IMR-90 (cell line): Measurements from ENCODE around the gene ANKRD10. TPM values are rescaled to one million over a fixed set of nuclear protein-coding genes. Genes with fewer than 3 reads are reported as not detected.

Experiments
- ATAC-seq: fragments of 200-7000 bp; cut with Tn5 transposase; 2 replicates; pipeline ENCODE4 v1.9.1; 2020; ENCODE audit warnings: low read depth, mild to moderate bottlenecking, moderate library complexity
- BruUV-seq: library from RNA; stranded (reverse); fragments of 400-500 nt; replicated peaks from 2 replicates; lab custom pipeline; 2021; lab: Mats Ljungman, UMichigan
- CTCF ChIA-PET: fragments of 300-600 bp; formaldehyde crosslinking; extraction: SDS; loops from one replicate; lab custom pipeline; 2021; ENCODE audit warnings: antibody characterized with exemption; lab: Yijun Ruan, JAX
- POLR2A ChIA-PET: fragments of 300-600 bp; sonication (Branson Sonifier 250); formaldehyde crosslinking; loops from one replicate; lab custom pipeline; 2022; ENCODE audit warnings: antibody characterized with exemption; ENCODE audit not compliant: unreplicated experiment; lab: Charles Lee
- DNase-seq: peaks from one replicate; pipeline ENCODE4 v3.0.0; 2013
- H2AFZ ChIP-seq: replicated peaks from 2 replicates; pipeline ENCODE3; 2013; ENCODE audit warnings: low read length, mild to moderate bottlenecking; ENCODE audit not compliant: poor library complexity
- H2AK5ac ChIP-seq: 2 replicates; pipeline ENCODE4 v1.6.1; 2013; ENCODE audit warnings: low read depth, low read length, inconsistent platforms
- H2AK9ac ChIP-seq: replicated peaks from 2 replicates; pipeline ENCODE3; 2013; ENCODE audit warnings: mild to moderate bottlenecking, low read depth, low read length, moderate library complexity; ENCODE audit not compliant: poor library complexity
- H2BK120ac ChIP-seq: 2 replicates; pipeline ENCODE4 v1.6.1; 2013; ENCODE audit warnings: low read depth, low read length, inconsistent platforms
- H2BK15ac ChIP-seq: 3 replicates; pipeline ENCODE4 v1.6.1; 2013; ENCODE audit warnings: low read depth, low read length, inconsistent platforms
- H2BK20ac ChIP-seq: 2 replicates; pipeline ENCODE4 v1.6.1; 2013; ENCODE audit warnings: low read depth, mild to moderate bottlenecking, inconsistent platforms, low read length, moderate library complexity
- H2BK5ac ChIP-seq: 2 replicates; pipeline ENCODE4 v1.6.1; 2013; ENCODE audit warnings: mild to moderate bottlenecking, low read depth, low read length, inconsistent platforms; ENCODE audit not compliant: poor library complexity, severe bottlenecking
- H3K14ac ChIP-seq: replicated peaks from 2 replicates; pipeline ENCODE4 v1.6.1; 2013; ENCODE audit warnings: low read depth, low read length, inconsistent platforms
- H3K18ac ChIP-seq: 2 replicates; pipeline ENCODE4 v1.6.1; 2013; ENCODE audit warnings: low read depth, low read length, control low read depth
- H3K23ac ChIP-seq: 2 replicates; pipeline ENCODE4 v1.6.1; 2013; ENCODE audit warnings: low read depth, low read length, inconsistent platforms
- H3K27ac ChIP-seq: 2 replicates; pipeline ENCODE4 v1.5.1; 2013; ENCODE audit warnings: mild to moderate bottlenecking, control low read depth, low read length; ENCODE audit not compliant: insufficient read depth
- H3K27me3 ChIP-seq: 2 replicates; pipeline ENCODE4 v1.6.1; 2013; ENCODE audit warnings: low read length; ENCODE audit not compliant: control insufficient read depth, insufficient read depth
- H3K36me3 ChIP-seq: 2 replicates; pipeline ENCODE4 v1.6.1; 2013; ENCODE audit warnings: low read length, mixed read lengths; ENCODE audit not compliant: control insufficient read depth, insufficient read depth
- H3K4ac ChIP-seq: 2 replicates; pipeline ENCODE4 v1.6.1; 2013; ENCODE audit warnings: low read depth, low read length, inconsistent platforms
- H3K4me1 ChIP-seq: 2 replicates; pipeline ENCODE4 v1.6.1; 2013; ENCODE audit warnings: low read length, mixed read lengths; ENCODE audit not compliant: control insufficient read depth, insufficient read depth
- H3K4me2 ChIP-seq: 2 replicates; pipeline ENCODE4 v1.6.1; 2013; ENCODE audit warnings: low read depth, mild to moderate bottlenecking, control low read depth, low read length, moderate library complexity
- H3K4me3 ChIP-seq: 2 replicates; pipeline ENCODE4 v1.5.1; 2013; ENCODE audit warnings: low read depth, mild to moderate bottlenecking, control low read depth, low read length, moderate library complexity; ENCODE audit not compliant: insufficient read depth
- H3K56ac ChIP-seq: 2 replicates; pipeline ENCODE4 v1.6.1; 2013; ENCODE audit warnings: low read length, inconsistent platforms; ENCODE audit not compliant: insufficient read depth; ENCODE audit errors: extremely low read depth
- H3K79me1 ChIP-seq, 2 experiments: 2 replicates each; pipeline ENCODE4 v1.6.1; 2013; ENCODE audit warnings: low read length in 2 of 2, inconsistent platforms in 1 of 2, low read depth in 1 of 2
- H3K9ac ChIP-seq: 2 replicates; pipeline ENCODE4 v1.6.1; 2013; ENCODE audit warnings: low read depth, low read length, control low read depth
- H3K9me1 ChIP-seq: 2 replicates; pipeline ENCODE4 v1.6.1; 2013; ENCODE audit warnings: low read length, inconsistent platforms; ENCODE audit not compliant: insufficient read depth
- H3K9me3 ChIP-seq: 2 replicates; pipeline ENCODE4 v1.6.1; 2013; ENCODE audit warnings: low read length; ENCODE audit not compliant: control insufficient read depth, insufficient read depth
- H4K20me1 ChIP-seq: 2 replicates; pipeline ENCODE4 v1.6.1; 2013; ENCODE audit warnings: low read length, inconsistent platforms; ENCODE audit not compliant: insufficient read depth
- H4K5ac ChIP-seq: 2 replicates; pipeline ENCODE4 v1.6.1; 2013; ENCODE audit warnings: mild to moderate bottlenecking, low read depth, low read length, control low read depth
- H4K8ac ChIP-seq, 2 experiments: 2 replicates each; pipeline ENCODE4 v1.6.1; 2013; ENCODE audit warnings: low read depth in 2 of 2, low read length in 2 of 2, control low read depth in 1 of 2, inconsistent platforms in 1 of 2
- H4K91ac ChIP-seq: 2 replicates; pipeline ENCODE4 v1.6.1; 2013; ENCODE audit warnings: low read depth, low read length, inconsistent platforms; ENCODE audit not compliant: insufficient read depth
- CEBPB ChIP-seq: IDR thresholded peaks from 2 replicates; pipeline ENCODE4 v1.6.1; 2012; ENCODE audit warnings: low read depth, low read length, improper control_type of control experiment
- CHD1 ChIP-seq: IDR thresholded peaks from 2 replicates; pipeline ENCODE4 v1.6.1; 2012; ENCODE audit warnings: low read depth, low read length, improper control_type of control experiment
- MXI1 ChIP-seq: IDR thresholded peaks from 2 replicates; pipeline ENCODE4 v1.6.1; 2012; ENCODE audit warnings: low read depth, mild to moderate bottlenecking, low read length, moderate library complexity, borderline replicate concordance
- NFE2L2 ChIP-seq: fragments of 150-350 bp; IDR thresholded peaks from 2 replicates; pipeline ENCODE4 v1.6.1; 2016; ENCODE audit warnings: low read depth, mild to moderate bottlenecking, low read length
- RCOR1 ChIP-seq: IDR thresholded peaks from 2 replicates; pipeline ENCODE4 v1.6.1; 2012; ENCODE audit warnings: mild to moderate bottlenecking, low read length, improper control_type of control experiment; ENCODE audit not compliant: insufficient replicate concordance
- RFX5 ChIP-seq: IDR thresholded peaks from 2 replicates; pipeline ENCODE4 v1.8.0; 2012; ENCODE audit warnings: low read depth, mild to moderate bottlenecking, low read length, moderate library complexity
- SMC3 ChIP-seq: fragments of 150-350 bp; IDR thresholded peaks from 2 replicates; pipeline ENCODE4 v1.6.1; 2016; ENCODE audit warnings: low read depth, mild to moderate bottlenecking, antibody characterized with exemption, low read length, moderate library complexity
- WGBS, 2 experiments: methylation state at CpG; one replicate each; pipeline versions ENCODE4 v1.1.5 to v1.1.7; 2013; ENCODE audit warnings: missing lambda C conversion rate in 2 of 2; ENCODE audit not compliant: insufficient read length in 1 of 2; ENCODE audit errors: extremely low coverage in 2 of 2; 5-methylcytosine and 5-hydroxymethylcytosine counted together
- dilution Hi-C: fragments of 300-500 bp; cut with HindIII; formaldehyde crosslinking; loops from one replicate; pipeline ENCODE4 v1.14.3; 2018; ENCODE audit warnings: low sequenced_read_pairs; ENCODE audit not compliant: unreplicated experiment
- in situ Hi-C: fragments of 300-500 bp; cut with MboI; formaldehyde crosslinking; loops from 3 replicates; pipeline ENCODE4 v1.14.3; 2019; ENCODE audit warnings: low sequenced_read_pairs, inconsistent platforms, mixed read lengths
- intact Hi-C: fragments of 100-400 bp; cut with micrococcal nuclease; formaldehyde crosslinking; loops from 2 replicates; pipeline ENCODE4 v1.10.0; 2022
- polyA plus RNA-seq, 3 experiments: library from polyadenylated mRNA; depleted of rRNA; stranded (reverse); fragments of >200 nt; gene quantifications; 2 replicates each; pipeline ENCODE4 v1.2.3, GENCODE V29; 2012; ENCODE audit warnings: low replicate concordance in 1 of 3
- total RNA-seq: library from RNA; depleted of rRNA; stranded (reverse); fragments of >200 nt; gene quantifications from 2 replicates; pipeline ENCODE4 v1.2.3, GENCODE V29; 2012

Gene ANKRD10
- total and polyA plus RNA-seq, 2 of the 4 experiments (the other 2 are of a cell fraction) = 18.3 to 31.1 TPM

DNA sequence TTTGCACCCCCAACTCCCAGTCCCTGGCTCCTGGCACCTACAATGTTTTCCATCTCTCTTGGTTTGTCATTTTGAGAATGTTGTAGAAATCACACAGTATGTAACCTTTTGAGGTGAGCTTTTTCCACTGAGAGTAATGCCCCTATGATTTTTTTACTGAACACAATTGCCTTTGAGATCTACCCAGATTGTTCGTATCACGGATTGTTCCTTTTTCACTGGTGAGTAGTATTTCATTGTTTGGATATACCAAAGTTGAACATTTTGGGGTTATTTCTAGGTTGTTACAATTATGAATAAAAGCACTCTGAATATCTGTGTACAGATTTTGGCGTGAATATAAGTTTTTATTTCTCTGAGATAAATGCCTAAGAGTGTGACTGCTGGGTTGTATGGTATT lies 17.7 kb upstream of the ANKRD10 start:
- no peak overlapping the region for H3K4me3 ChIP-seq
- no peak overlapping the region for H3K56ac ChIP-seq
- peaks cover 4% of the 10 kb centered on the region; the same call in 1 of the 2 replicates for H3K27me3 ChIP-seq
- ATAC-seq = no peak
- no peak overlapping the region for H2BK20ac ChIP-seq
- no peak overlapping the region for H2BK120ac ChIP-seq
- no peak overlapping the region for H3K4ac ChIP-seq
- ChIA-PET CTCF (no interaction called here), POLR2A (no interaction called here)
- H3K4me2 ChIP-seq = no peak overlapping the region
- H2BK5ac ChIP-seq = no peak overlapping the region
- no peak overlapping the region for H2BK15ac ChIP-seq
- in situ Hi-C loops = no loop called here
- no peak overlapping the region for H4K91ac ChIP-seq
- no peak overlapping the region for H4K5ac ChIP-seq
- dilution Hi-C loops = no loop called here
- no peak for TF ChIP-seq CHD1
- no peak for TF ChIP-seq NFE2L2
- TF ChIP-seq RCOR1 = no peak
- TF ChIP-seq SMC3 = no peak
- TF ChIP-seq MXI1 = no peak
- TF ChIP-seq CEBPB = no peak
- TF ChIP-seq RFX5 = no peak
- no peak overlapping the region for H4K8ac ChIP-seq
- H2AFZ ChIP-seq = no peak overlapping the region
- no peaks in the 10 kb centered on the region for H3K36me3 ChIP-seq
- no peaks in the 10 kb centered on the region for H3K79me1 ChIP-seq
- H3K14ac ChIP-seq = no peak overlapping the region
- intact Hi-C loops = no loop called here
- H3K23ac ChIP-seq = no peak overlapping the region
- H3K9ac ChIP-seq = no peak overlapping the region
- H2AK9ac ChIP-seq = no peak overlapping the region
- H3K9me3 ChIP-seq = peaks cover 28% of the 10 kb centered on the region
- no peak overlapping the region for H3K27ac ChIP-seq
- H3K9me1 ChIP-seq = no peaks in the 10 kb centered on the region
- WGBS, 2 experiments = no CpG with 5 or more reads among the region's 3 CpGs
- no peak overlapping the region for H2AK5ac ChIP-seq
- DNase-seq = no peak
- H4K20me1 ChIP-seq = no peaks in the 10 kb centered on the region
- BruUV-seq = no TSS peak
- H3K4me1 ChIP-seq = no peaks in the 10 kb centered on the region
- no peak overlapping the region for H3K18ac ChIP-seq
